ENCODE data around the gene CASKIN2.

DNA sequence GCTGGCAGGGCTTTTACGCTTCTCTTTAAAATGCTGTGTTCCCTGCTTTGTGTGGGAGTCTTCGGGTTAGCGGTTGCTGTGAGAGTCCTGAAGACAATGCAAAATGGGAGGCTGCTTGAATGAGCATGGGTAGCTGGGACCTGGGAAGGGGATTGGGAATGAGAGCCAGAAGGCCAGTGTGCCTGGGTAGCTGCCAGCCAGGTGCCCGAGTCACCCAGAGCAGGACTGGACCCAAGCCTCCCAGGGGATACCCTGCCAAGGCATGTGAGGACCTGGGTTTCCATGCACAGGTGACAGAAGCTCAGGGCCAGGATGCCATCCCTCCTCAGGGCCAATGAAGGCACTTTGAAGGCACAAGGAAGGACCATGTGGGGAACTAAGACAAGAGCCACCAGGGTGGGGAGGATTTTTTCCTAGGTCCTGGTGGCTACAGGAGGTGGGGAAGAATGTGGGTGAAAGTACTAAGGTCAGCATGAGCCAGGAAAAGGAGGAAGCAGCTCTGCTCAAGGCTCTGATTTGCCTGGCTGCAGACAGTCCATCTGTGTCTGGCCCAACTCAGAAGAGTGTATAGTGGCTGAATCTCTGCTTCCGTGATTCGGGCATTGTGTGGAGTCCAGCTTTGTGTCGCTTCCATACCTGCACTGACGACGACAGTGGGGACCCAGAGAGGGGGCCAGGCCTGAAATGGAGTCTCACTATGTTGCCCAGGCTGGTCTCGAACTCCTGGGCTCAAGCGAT lies 38.4 kb downstream of the CASKIN2 start:
- TF ChIP-seq, protein P1, sequence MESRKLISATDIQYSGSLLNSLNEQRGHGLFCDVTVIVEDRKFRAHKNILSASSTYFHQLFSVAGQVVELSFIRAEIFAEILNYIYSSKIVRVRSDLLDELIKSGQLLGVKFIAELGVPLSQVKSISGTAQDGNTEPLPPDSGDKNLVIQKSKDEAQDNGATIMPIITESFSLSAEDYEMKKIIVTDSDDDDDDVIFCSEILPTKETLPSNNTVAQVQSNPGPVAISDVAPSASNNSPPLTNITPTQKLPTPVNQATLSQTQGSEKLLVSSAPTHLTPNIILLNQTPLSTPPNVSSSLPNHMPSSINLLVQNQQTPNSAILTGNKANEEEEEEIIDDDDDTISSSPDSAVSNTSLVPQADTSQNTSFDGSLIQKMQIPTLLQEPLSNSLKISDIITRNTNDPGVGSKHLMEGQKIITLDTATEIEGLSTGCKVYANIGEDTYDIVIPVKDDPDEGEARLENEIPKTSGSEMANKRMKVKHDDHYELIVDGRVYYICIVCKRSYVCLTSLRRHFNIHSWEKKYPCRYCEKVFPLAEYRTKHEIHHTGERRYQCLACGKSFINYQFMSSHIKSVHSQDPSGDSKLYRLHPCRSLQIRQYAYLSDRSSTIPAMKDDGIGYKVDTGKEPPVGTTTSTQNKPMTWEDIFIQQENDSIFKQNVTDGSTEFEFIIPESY (IDR thresholded peaks at IDR 0.05) = no peak
- TF ChIP-seq, protein P2, sequence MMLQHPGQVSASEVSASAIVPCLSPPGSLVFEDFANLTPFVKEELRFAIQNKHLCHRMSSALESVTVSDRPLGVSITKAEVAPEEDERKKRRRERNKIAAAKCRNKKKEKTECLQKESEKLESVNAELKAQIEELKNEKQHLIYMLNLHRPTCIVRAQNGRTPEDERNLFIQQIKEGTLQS (IDR thresholded peaks at IDR 0.05) = no peak
- TF ChIP-seq JUND (IDR thresholded peaks at IDR 0.05) (no peak), RXRA (IDR thresholded peaks at IDR 0.05) (no peak), TAF1 (conservative IDR thresholded peaks at IDR 0.05) (no peak)
- TF ChIP-seq, protein P3, sequence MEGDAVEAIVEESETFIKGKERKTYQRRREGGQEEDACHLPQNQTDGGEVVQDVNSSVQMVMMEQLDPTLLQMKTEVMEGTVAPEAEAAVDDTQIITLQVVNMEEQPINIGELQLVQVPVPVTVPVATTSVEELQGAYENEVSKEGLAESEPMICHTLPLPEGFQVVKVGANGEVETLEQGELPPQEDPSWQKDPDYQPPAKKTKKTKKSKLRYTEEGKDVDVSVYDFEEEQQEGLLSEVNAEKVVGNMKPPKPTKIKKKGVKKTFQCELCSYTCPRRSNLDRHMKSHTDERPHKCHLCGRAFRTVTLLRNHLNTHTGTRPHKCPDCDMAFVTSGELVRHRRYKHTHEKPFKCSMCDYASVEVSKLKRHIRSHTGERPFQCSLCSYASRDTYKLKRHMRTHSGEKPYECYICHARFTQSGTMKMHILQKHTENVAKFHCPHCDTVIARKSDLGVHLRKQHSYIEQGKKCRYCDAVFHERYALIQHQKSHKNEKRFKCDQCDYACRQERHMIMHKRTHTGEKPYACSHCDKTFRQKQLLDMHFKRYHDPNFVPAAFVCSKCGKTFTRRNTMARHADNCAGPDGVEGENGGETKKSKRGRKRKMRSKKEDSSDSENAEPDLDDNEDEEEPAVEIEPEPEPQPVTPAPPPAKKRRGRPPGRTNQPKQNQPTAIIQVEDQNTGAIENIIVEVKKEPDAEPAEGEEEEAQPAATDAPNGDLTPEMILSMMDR (IDR thresholded peaks at IDR 0.05; ENCODE audit: low read depth, low read length, missing input control) = no peak

Measured in liver (tissue), 3 donors.